Activated CD8-positive, alpha-beta memory T cell treated with anti-CD3 and anti-CD28 coated beads, Interleukin-2, amount 50 U/mL, for 1 hour (primary cell): ENCODE results near the gene PDE4B.

Experiments
- DNase-seq: peaks from one replicate; pipeline ENCODE4 v3.0.0-alpha.2; 2020; ENCODE audit errors: extremely low read depth

PDE4B gene

DNA sequence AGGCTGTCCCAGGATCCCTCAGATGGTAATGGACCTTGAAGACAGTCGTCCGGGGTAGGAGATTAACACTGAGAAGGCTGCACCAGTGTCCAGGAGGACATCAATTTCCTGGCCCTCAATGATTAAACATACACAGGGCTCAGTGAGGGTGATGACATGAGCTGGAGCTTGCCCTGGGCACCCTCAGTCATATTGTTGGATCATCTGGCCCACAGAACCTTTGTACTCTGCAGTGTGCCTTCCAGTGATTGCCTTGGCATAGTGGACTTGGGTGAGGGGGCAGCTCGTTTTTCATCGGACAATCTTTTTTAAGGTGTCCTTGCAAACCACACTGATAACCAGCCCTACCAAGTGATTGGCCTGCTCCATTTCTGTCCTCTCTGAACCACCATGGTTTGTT lies 630.1 kb downstream of the PDE4B start:
- no peak for DNase-seq
